Parathyroid adenoma (tissue), 2 donors: Measurements from ENCODE around the gene PTPRZ1.

ENCODE experiments used
- H2AFZ ChIP-seq: fragments of 300-600 bp; sonication (generic); one replicate; pipeline ENCODE4 v1.7.0; 2017; ENCODE audit warnings: antibody characterized with exemption, mild to moderate bottlenecking
- H3K27ac ChIP-seq: fragments of 300-600 bp; sonication (generic); one replicate; pipeline ENCODE4 v1.7.0; 2017
- H3K27me3 ChIP-seq: fragments of 300-600 bp; sonication (generic); one replicate; pipeline ENCODE4 v1.7.0; 2017; ENCODE audit warnings: low read length; ENCODE audit not compliant: control insufficient read depth, insufficient read depth
- H3K36me3 ChIP-seq: fragments of 300-600 bp; sonication (generic); one replicate; pipeline ENCODE4 v1.7.0; 2017; ENCODE audit warnings: low read length; ENCODE audit not compliant: control insufficient read depth, insufficient read depth
- H3K4me1 ChIP-seq: fragments of 300-600 bp; sonication (generic); one replicate; pipeline ENCODE4 v1.7.0; 2017; ENCODE audit warnings: control low read depth
- H3K4me2 ChIP-seq: fragments of 300-600 bp; sonication (generic); one replicate; pipeline ENCODE4 v1.7.0; 2017; ENCODE audit warnings: low read length
- H3K4me3 ChIP-seq: fragments of 300-600 bp; sonication (generic); one replicate; pipeline ENCODE4 v1.7.0; 2017; ENCODE audit warnings: low read depth, low read length
- H3K79me2 ChIP-seq: fragments of 300-600 bp; sonication (generic); one replicate; pipeline ENCODE4 v1.7.0; 2017; ENCODE audit warnings: control low read depth
- H3K9ac ChIP-seq: fragments of 300-600 bp; sonication (generic); one replicate; pipeline ENCODE4 v1.7.0; 2017; ENCODE audit warnings: mild to moderate bottlenecking
- H3K9me3 ChIP-seq: fragments of 300-600 bp; sonication (generic); one replicate; pipeline ENCODE4 v1.7.0; 2017; ENCODE audit warnings: low read length; ENCODE audit not compliant: control insufficient read depth
- TF ChIP-seq, protein P1 (sequence below): fragments of 300-600 bp; sonication (generic); IDR thresholded peaks from one replicate; pipeline ENCODE4 v1.7.0; 2017; ENCODE audit warnings: antibody characterized with exemption, mild to moderate bottlenecking
- donor health status: primary hyperparathyroidism.

PTPRZ1 gene

DNA sequence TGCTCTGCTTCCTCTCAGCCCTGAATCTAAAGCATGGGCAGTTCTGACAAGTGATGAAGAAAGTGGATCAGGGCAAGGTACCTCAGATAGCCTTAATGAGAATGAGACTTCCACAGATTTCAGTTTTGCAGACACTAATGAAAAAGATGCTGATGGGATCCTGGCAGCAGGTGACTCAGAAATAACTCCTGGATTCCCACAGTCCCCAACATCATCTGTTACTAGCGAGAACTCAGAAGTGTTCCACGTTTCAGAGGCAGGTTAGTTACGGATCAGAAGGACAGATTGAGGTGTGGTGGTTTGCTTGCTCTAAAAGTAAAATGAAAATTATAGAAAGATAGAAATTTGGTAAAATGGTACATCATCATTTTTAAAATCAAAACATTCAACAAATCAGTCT is 140.7 kb downstream of the PTPRZ1 start:
- Histone ChIP-seq H3K36me3 (no peaks in the 10 kb centered on the region), H3K9ac (no peak overlapping the region), H3K4me1 (no peaks in the 10 kb centered on the region), H3K4me2 (no peak overlapping the region), H3K27me3 (no peaks in the 10 kb centered on the region), H3K9me3 (no peaks in the 10 kb centered on the region), H3K4me3 (no peak overlapping the region), H3K27ac (no peak overlapping the region), H2AFZ (no peak overlapping the region), H3K79me2 (no peaks in the 10 kb centered on the region)
- TF ChIP-seq, protein P1, sequence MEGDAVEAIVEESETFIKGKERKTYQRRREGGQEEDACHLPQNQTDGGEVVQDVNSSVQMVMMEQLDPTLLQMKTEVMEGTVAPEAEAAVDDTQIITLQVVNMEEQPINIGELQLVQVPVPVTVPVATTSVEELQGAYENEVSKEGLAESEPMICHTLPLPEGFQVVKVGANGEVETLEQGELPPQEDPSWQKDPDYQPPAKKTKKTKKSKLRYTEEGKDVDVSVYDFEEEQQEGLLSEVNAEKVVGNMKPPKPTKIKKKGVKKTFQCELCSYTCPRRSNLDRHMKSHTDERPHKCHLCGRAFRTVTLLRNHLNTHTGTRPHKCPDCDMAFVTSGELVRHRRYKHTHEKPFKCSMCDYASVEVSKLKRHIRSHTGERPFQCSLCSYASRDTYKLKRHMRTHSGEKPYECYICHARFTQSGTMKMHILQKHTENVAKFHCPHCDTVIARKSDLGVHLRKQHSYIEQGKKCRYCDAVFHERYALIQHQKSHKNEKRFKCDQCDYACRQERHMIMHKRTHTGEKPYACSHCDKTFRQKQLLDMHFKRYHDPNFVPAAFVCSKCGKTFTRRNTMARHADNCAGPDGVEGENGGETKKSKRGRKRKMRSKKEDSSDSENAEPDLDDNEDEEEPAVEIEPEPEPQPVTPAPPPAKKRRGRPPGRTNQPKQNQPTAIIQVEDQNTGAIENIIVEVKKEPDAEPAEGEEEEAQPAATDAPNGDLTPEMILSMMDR = no peak

DNA sequence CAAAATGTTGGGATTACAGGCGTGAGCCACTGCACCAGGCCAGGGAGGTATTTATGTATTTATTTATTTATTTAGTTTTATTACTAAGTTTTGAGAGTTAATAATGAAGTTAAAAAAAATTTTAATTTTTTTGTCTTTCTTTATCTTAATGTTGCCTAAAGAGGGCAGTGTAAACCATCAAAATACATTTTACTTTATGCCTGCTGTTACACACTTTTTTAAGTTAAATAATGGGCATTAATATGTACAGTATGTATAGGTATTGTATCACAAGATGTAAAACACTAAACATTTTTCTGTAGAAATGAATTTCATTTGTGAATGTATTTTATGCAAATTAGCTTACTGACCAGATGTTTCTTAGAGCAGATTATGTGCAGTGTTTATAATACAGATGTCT is 141.7 kb downstream of the PTPRZ1 start:
- Histone ChIP-seq H3K79me2 (no peaks in the 10 kb centered on the region), H2AFZ (no peak overlapping the region), H3K36me3 (no peaks in the 10 kb centered on the region), H3K4me2 (no peak overlapping the region), H3K4me1 (no peaks in the 10 kb centered on the region), H3K9me3 (no peaks in the 10 kb centered on the region), H3K9ac (no peak overlapping the region), H3K27me3 (no peaks in the 10 kb centered on the region), H3K27ac (no peak overlapping the region), H3K4me3 (no peak overlapping the region)
- TF ChIP-seq, protein P1 = no peak

DNA sequence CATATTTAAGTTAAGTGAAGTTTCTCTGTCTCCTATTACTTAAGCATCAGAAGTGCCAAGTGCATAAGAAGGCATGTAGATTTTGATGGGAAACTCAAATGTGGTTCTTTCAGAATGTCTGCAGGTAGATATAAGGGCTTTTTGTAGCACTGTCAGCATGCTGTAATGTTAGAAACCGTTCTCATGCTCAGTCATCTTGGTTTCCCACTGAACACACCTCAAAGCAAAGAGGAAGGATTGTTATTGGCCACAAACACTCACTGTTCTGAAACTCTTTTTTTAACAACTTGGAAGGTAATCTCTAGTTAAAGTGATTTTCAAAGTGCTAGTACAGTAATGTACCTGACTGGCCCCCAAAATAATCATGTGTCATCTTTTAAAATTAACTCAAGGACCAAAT is 145.1 kb downstream of the PTPRZ1 start:
- Histone ChIP-seq H3K4me2 (no peak overlapping the region), H3K9me3 (no peaks in the 10 kb centered on the region), H3K4me3 (no peak overlapping the region), H2AFZ (no peak overlapping the region), H3K4me1 (no peaks in the 10 kb centered on the region), H3K9ac (no peak overlapping the region), H3K27me3 (no peaks in the 10 kb centered on the region), H3K27ac (no peak overlapping the region), H3K36me3 (no peaks in the 10 kb centered on the region), H3K79me2 (no peaks in the 10 kb centered on the region)
- TF ChIP-seq, protein P1 = no peak

DNA sequence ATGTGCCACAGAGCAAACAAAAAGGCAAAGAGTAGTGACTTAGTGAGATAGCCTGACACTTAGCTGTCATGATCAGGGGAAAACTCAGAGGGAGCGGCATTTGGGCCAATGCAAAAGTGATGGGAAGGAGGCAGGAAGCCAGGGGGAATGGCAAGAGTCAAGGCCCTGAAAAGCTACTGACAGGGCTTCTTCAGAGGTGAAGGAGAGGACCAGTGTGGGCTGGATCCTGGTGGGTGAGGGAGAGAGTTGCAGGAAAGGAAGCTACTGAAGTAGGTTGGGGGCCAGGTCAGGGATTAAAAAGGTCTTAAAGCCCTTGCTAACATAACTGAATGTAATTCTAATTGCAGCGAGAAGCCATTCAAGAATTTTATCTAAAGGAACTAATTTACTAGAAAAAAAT is 154.1 kb downstream of the PTPRZ1 start:
- H2AFZ ChIP-seq = no peak overlapping the region
- no peak overlapping the region for H3K9ac ChIP-seq
- TF ChIP-seq, protein P1 = no peak
- no peaks in the 10 kb centered on the region for H3K79me2 ChIP-seq
- no peaks in the 10 kb centered on the region for H3K36me3 ChIP-seq
- H3K4me2 ChIP-seq = no peak overlapping the region
- H3K4me1 ChIP-seq = no peaks in the 10 kb centered on the region
- no peaks in the 10 kb centered on the region for H3K27me3 ChIP-seq
- H3K27ac ChIP-seq = no peak overlapping the region
- H3K4me3 ChIP-seq = no peak overlapping the region
- H3K9me3 ChIP-seq = no peaks in the 10 kb centered on the region

DNA sequence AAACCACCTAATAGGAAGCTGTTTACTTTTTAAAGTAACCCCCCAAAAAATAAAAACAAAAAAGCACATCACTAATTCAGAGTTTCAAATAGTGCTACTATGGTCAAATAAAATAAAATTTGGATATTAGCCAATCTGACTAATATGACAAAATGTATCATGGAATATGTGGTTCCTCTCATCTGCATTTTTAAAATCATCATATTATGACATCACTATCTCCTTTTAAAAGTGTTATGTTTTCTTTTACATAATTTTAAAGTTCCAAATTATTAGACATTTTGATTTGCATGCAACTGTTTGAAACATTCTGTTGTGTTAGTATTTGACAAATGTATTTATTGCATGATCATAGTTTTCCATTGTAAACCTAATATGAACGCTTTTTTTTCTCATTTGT is 160.7 kb downstream of the PTPRZ1 start:
- Histone ChIP-seq H2AFZ (no peak overlapping the region), H3K27ac (no peak overlapping the region), H3K4me1 (no peaks in the 10 kb centered on the region), H3K4me2 (no peak overlapping the region), H3K36me3 (no peaks in the 10 kb centered on the region), H3K9me3 (no peaks in the 10 kb centered on the region), H3K9ac (no peak overlapping the region), H3K79me2 (no peaks in the 10 kb centered on the region), H3K27me3 (no peaks in the 10 kb centered on the region), H3K4me3 (no peak overlapping the region)
- TF ChIP-seq, protein P1 = no peak
